ENCODE measurements around the gene FERMT3.
A peak's percentile ranks its signal among the peaks of the same experiment; 100 is the strongest.

FERMT3 gene

GRCh38 chr11:64248578-64248977 lies 42.1 kb downstream of the FERMT3 start:
- peak overlapping the region; percentile 59 for H3K4ac ChIP-seq (ENCODE audit: low read depth, low read length)
- H3K4me1 ChIP-seq (ENCODE audit: control insufficient read depth, low read depth, low read length): peaks cover 12% of the 10 kb centered on the region
- H3K18ac ChIP-seq (ENCODE audit: low read length): no peak overlapping the region
- no peak overlapping the region for H4K5ac ChIP-seq (ENCODE audit: low read length)
- peak overlapping the region; percentile 77 for H3K56ac ChIP-seq (ENCODE audit: low read length)
- peak; percentile 54 for DNase-seq
- no peak overlapping the region for H2BK5ac ChIP-seq (ENCODE audit: low read length)
- peaks cover 9% of the 10 kb centered on the region for H3K79me1 ChIP-seq (ENCODE audit: low read length)
- peak overlapping the region; percentile 92 for H2AK5ac ChIP-seq (ENCODE audit: low read length)
- H3K23ac ChIP-seq (ENCODE audit: low read length): no peak overlapping the region
- no CpG with 5 or more reads among the region's 7 CpGs for WGBS (ENCODE audit: extremely low coverage, insufficient coverage, low lambda C conversion rate)
- H2BK120ac ChIP-seq (ENCODE audit: low read depth, low read length): no peak overlapping the region
- H3K27ac ChIP-seq (ENCODE audit: low read depth, low read length): no peak overlapping the region
- no peaks in the 10 kb centered on the region for H3K27me3 ChIP-seq (ENCODE audit: insufficient read depth, low read length, poor library complexity)
- peak overlapping the region; percentile 69 for H3K9ac ChIP-seq (ENCODE audit: low read length)
- no peak overlapping the region for H4K8ac ChIP-seq (ENCODE audit: low read depth, low read length)
- peaks cover 28% of the 10 kb centered on the region for H3K79me2 ChIP-seq (ENCODE audit: control insufficient read depth, insufficient read depth, low read length)
- no peak overlapping the region for H2BK15ac ChIP-seq (replicated peaks; ENCODE audit: low read depth)
- no peaks in the 10 kb centered on the region for H3K36me3 ChIP-seq (ENCODE audit: control insufficient read depth, insufficient read depth, low read length)
- H3K4me3 ChIP-seq (ENCODE audit: low read length): no peak overlapping the region
- no peak overlapping the region for H3K4me2 ChIP-seq (ENCODE audit: low read length)

- no peak overlapping the region for H2BK5ac ChIP-seq (ENCODE audit: low read length)
- DNase-seq: no peak
- H4K5ac ChIP-seq (ENCODE audit: low read length): no peak overlapping the region
- no peak overlapping the region for H3K4me2 ChIP-seq (ENCODE audit: low read length)
- no peak overlapping the region for H2BK120ac ChIP-seq (ENCODE audit: low read depth, low read length)
- H4K8ac ChIP-seq (ENCODE audit: low read depth, low read length): no peak overlapping the region
- H3K79me2 ChIP-seq (ENCODE audit: control insufficient read depth, insufficient read depth, low read length): peaks cover 28% of the 10 kb centered on the region
- peak overlapping the region; percentile 77 for H3K56ac ChIP-seq (ENCODE audit: low read length)
- WGBS (ENCODE audit: extremely low coverage, insufficient coverage, low lambda C conversion rate): no CpG with 5 or more reads among the region's 4 CpGs
- no peak overlapping the region for H3K4me3 ChIP-seq (ENCODE audit: low read length)
- no peaks in the 10 kb centered on the region for H3K36me3 ChIP-seq (ENCODE audit: control insufficient read depth, insufficient read depth, low read length)
- peak overlapping the region; percentile 31 for H3K9ac ChIP-seq (ENCODE audit: low read length)
- H3K4me1 ChIP-seq (ENCODE audit: control insufficient read depth, low read depth, low read length): peaks cover 12% of the 10 kb centered on the region
- H3K27me3 ChIP-seq (ENCODE audit: insufficient read depth, low read length, poor library complexity): no peaks in the 10 kb centered on the region
- peak overlapping the region; percentile 5 for H3K27ac ChIP-seq (ENCODE audit: low read depth, low read length)
- no peak overlapping the region for H3K23ac ChIP-seq (ENCODE audit: low read length)
- H3K4ac ChIP-seq (ENCODE audit: low read depth, low read length): no peak overlapping the region
- H2AK5ac ChIP-seq (ENCODE audit: low read length): peak overlapping the region; percentile 64
- no peak overlapping the region for H3K18ac ChIP-seq (ENCODE audit: low read length)
- no peak overlapping the region for H2BK15ac ChIP-seq (replicated peaks; ENCODE audit: low read depth)
- peaks cover 10% of the 10 kb centered on the region for H3K79me1 ChIP-seq (ENCODE audit: low read length)
These were observed 42.5 kb downstream of the FERMT3 start for GRCh38 chr11:64249038-64249437.

GRCh38 chr11:64249563-64250414 lies 43.3 kb downstream of the FERMT3 start:
- Histone ChIP-seq H3K27me3 (ENCODE audit: insufficient read depth, low read length, poor library complexity) (no peaks in the 10 kb centered on the region), H4K5ac (ENCODE audit: low read length) (peak overlapping the region; percentile 85), H3K79me2 (ENCODE audit: control insufficient read depth, insufficient read depth, low read length) (peaks cover 28% of the 10 kb centered on the region), H3K23ac (ENCODE audit: low read length) (no peak overlapping the region), H3K56ac (ENCODE audit: low read length) (peak overlapping the region; percentile 77), H3K79me1 (ENCODE audit: low read length) (peaks cover 13% of the 10 kb centered on the region), H2BK15ac (replicated peaks; ENCODE audit: low read depth) (no peak overlapping the region), H3K27ac (ENCODE audit: low read depth, low read length) (peak overlapping the region; percentile 24), H2AK5ac (ENCODE audit: low read length) (peak overlapping the region; percentile 7), H3K36me3 (ENCODE audit: control insufficient read depth, insufficient read depth, low read length) (peaks cover under 1% of the 10 kb centered on the region), H2BK120ac (ENCODE audit: low read depth, low read length) (no peak overlapping the region), H4K8ac (ENCODE audit: low read depth, low read length) (no peak overlapping the region), H3K18ac (ENCODE audit: low read length) (no peak overlapping the region), H3K9ac (ENCODE audit: low read length) (peak overlapping the region; percentile 40), H3K4ac (ENCODE audit: low read depth, low read length) (no peak overlapping the region), H2BK5ac (ENCODE audit: low read length) (no peak overlapping the region), H3K4me2 (ENCODE audit: low read length) (no peak overlapping the region), H3K4me3 (ENCODE audit: low read length) (no peak overlapping the region), H3K4me1 (ENCODE audit: control insufficient read depth, low read depth, low read length) (peaks cover 12% of the 10 kb centered on the region)
- no CpG with 5 or more reads among the region's 8 CpGs for WGBS (ENCODE audit: extremely low coverage, insufficient coverage, low lambda C conversion rate)
- no peak for DNase-seq

GRCh38 chr11:64250415-64251015 lies 44.0 kb downstream of the FERMT3 start:
- no peak overlapping the region for H3K23ac ChIP-seq (ENCODE audit: low read length)
- no CpG with 5 or more reads among the region's 13 CpGs for WGBS (ENCODE audit: extremely low coverage, insufficient coverage, low lambda C conversion rate)
- H4K5ac ChIP-seq (ENCODE audit: low read length): no peak overlapping the region
- peak overlapping the region; percentile 85 for H3K18ac ChIP-seq (ENCODE audit: low read length)
- no peak overlapping the region for H2BK5ac ChIP-seq (ENCODE audit: low read length)
- H4K8ac ChIP-seq (ENCODE audit: low read depth, low read length): no peak overlapping the region
- H3K4me1 ChIP-seq (ENCODE audit: control insufficient read depth, low read depth, low read length): peaks cover 12% of the 10 kb centered on the region
- H3K27ac ChIP-seq (ENCODE audit: low read depth, low read length): no peak overlapping the region
- no peak for DNase-seq
- no peak overlapping the region for H2BK120ac ChIP-seq (ENCODE audit: low read depth, low read length)
- no peak overlapping the region for H2AK5ac ChIP-seq (ENCODE audit: low read length)
- H2BK15ac ChIP-seq (replicated peaks; ENCODE audit: low read depth): no peak overlapping the region
- H3K4ac ChIP-seq (ENCODE audit: low read depth, low read length): no peak overlapping the region
- peaks cover 13% of the 10 kb centered on the region for H3K79me1 ChIP-seq (ENCODE audit: low read length)
- no peaks in the 10 kb centered on the region for H3K27me3 ChIP-seq (ENCODE audit: insufficient read depth, low read length, poor library complexity)
- peak overlapping the region; percentile 65 for H3K4me2 ChIP-seq (ENCODE audit: low read length)
- H3K9ac ChIP-seq (ENCODE audit: low read length): peak overlapping the region; percentile 81
- H3K79me2 ChIP-seq (ENCODE audit: control insufficient read depth, insufficient read depth, low read length): peaks cover 20% of the 10 kb centered on the region
- H3K36me3 ChIP-seq (ENCODE audit: control insufficient read depth, insufficient read depth, low read length): peaks cover 4% of the 10 kb centered on the region
- peak overlapping the region; percentile 91 for H3K56ac ChIP-seq (ENCODE audit: low read length)
- no peak overlapping the region for H3K4me3 ChIP-seq (ENCODE audit: low read length)

- WGBS (ENCODE audit: extremely low coverage, insufficient coverage, low lambda C conversion rate): no CpG with 5 or more reads among the region's 75 CpGs
- peak within 1 kb of the TSS; percentile 82 for H3K4me3 ChIP-seq (ENCODE audit: low read length)
- DNase-seq: peak; percentile 53
These were observed 44.7 kb downstream of the FERMT3 start, which contains the start of gene PLCB3 for GRCh38 chr11:64251016-64251752. Gene PLCB3 (plus strand): TSS chr11:64251530. CDS start chr11:64251650, 120 bp downstream.

More at GRCh38 chr11:64251016-64251752, 44.7 kb downstream of the FERMT3 start, which contains the start of gene PLCB3:
- no peak within 1 kb of the TSS for H2BK5ac ChIP-seq (ENCODE audit: low read length)
- no peak within 1 kb of the TSS for H2BK120ac ChIP-seq (ENCODE audit: low read depth, low read length)
- peaks cover 12% of the 10 kb centered on the region for H3K4me1 ChIP-seq (ENCODE audit: control insufficient read depth, low read depth, low read length)
- H3K79me2 ChIP-seq (ENCODE audit: control insufficient read depth, insufficient read depth, low read length): peaks cover 14% of the 10 kb centered on the region
- H3K27me3 ChIP-seq (ENCODE audit: insufficient read depth, low read length, poor library complexity): no peaks in the 10 kb centered on the region
- peak within 1 kb of the TSS; percentile 85 for H3K18ac ChIP-seq (ENCODE audit: low read length)
- H3K4ac ChIP-seq (ENCODE audit: low read depth, low read length): peak within 1 kb of the TSS; percentile 75
- H3K4me2 ChIP-seq (ENCODE audit: low read length): peak within 1 kb of the TSS; percentile 82
- peak within 1 kb of the TSS; percentile 57 for H3K23ac ChIP-seq (ENCODE audit: low read length)
- H3K79me1 ChIP-seq (ENCODE audit: low read length): peaks cover 13% of the 10 kb centered on the region
- no peak within 1 kb of the TSS for H4K5ac ChIP-seq (ENCODE audit: low read length)
- H3K56ac ChIP-seq (ENCODE audit: low read length): peak within 1 kb of the TSS; percentile 94
- H4K8ac ChIP-seq (ENCODE audit: low read depth, low read length): no peak within 1 kb of the TSS
- peak within 1 kb of the TSS; percentile 95 for H3K9ac ChIP-seq (ENCODE audit: low read length)
- H3K36me3 ChIP-seq (ENCODE audit: control insufficient read depth, insufficient read depth, low read length): peaks cover 4% of the 10 kb centered on the region
- H2BK15ac ChIP-seq (replicated peaks; ENCODE audit: low read depth): no peak within 1 kb of the TSS
- peak within 1 kb of the TSS; percentile 68 for H3K27ac ChIP-seq (ENCODE audit: low read depth, low read length)
- peak within 1 kb of the TSS; percentile 59 for H2AK5ac ChIP-seq (ENCODE audit: low read length)

All from mesendoderm (in vitro differentiated cells).